CD4-positive, alpha-beta T cell (primary cell): Measurements from ENCODE around the gene ACOX3. TPM values are rescaled to one million over a fixed set of nuclear protein-coding genes. Genes with fewer than 3 reads are reported as not detected.

Experiments
- ATAC-seq: fragments of 200-7000 bp; cut with Tn5 transposase; one replicate; pipeline ENCODE4 v1.10.0; 2022; ENCODE audit warnings: mild to moderate bottlenecking; ENCODE audit not compliant: poor library complexity
- CTCF ChIA-PET: fragments of 350-600 bp; sonication (Branson Sonifier 250); formaldehyde crosslinking; loops from one replicate; lab custom pipeline; 2021; ENCODE audit warnings: antibody characterized with exemption, inconsistent platforms; lab: Charles Lee
- POLR2A ChIA-PET: fragments of 350-600 bp; sonication (Branson Sonifier 250); formaldehyde crosslinking; loops from one replicate; lab custom pipeline; 2021; ENCODE audit warnings: antibody characterized with exemption, inconsistent platforms; lab: Charles Lee
- DNase-seq, 14 experiments: peaks; one replicate each; pipeline ENCODE4 v3.0.0-alpha.2; 2013 to 2020; ENCODE audit warnings: mixed read lengths in 2 of 14
- H3K27ac ChIP-seq, 2 donors: one replicate each; pipeline versions ENCODE4 v1.5.1 to v1.7.0; 2013; ENCODE audit warnings: low read length in 2 of 2, low read depth in 1 of 2, mild to moderate bottlenecking in 1 of 2
- H3K27me3 ChIP-seq, 2 experiments: 1 replicate in 1 of 2; 2 replicates in 1 of 2; pipeline versions ENCODE4 v1.6.1 to v1.7.0; 2013; ENCODE audit warnings: low read length in 2 of 2, control low read depth in 1 of 2, mild to moderate bottlenecking in 1 of 2, moderate library complexity in 1 of 2; ENCODE audit not compliant: insufficient read depth in 2 of 2, control insufficient read depth in 1 of 2
- H3K36me3 ChIP-seq: one replicate; pipeline ENCODE4 v1.6.1; 2013; ENCODE audit warnings: low read length, control low read depth; ENCODE audit not compliant: insufficient read depth
- H3K4me1 ChIP-seq: one replicate; pipeline ENCODE4 v1.6.1; 2013; ENCODE audit warnings: low read length, control low read depth; ENCODE audit not compliant: insufficient read depth
- H3K4me3 ChIP-seq: one replicate; pipeline ENCODE4 v1.5.1; 2013; ENCODE audit warnings: mild to moderate bottlenecking, low read length, moderate library complexity
- H3K9me3 ChIP-seq, 2 experiments: 1 replicate in 1 of 2; 2 replicates in 1 of 2; pipeline versions ENCODE4 v1.6.1 to v1.7.0; 2013; ENCODE audit warnings: low read length in 2 of 2, mild to moderate bottlenecking in 2 of 2, control low read depth in 1 of 2, moderate library complexity in 1 of 2; ENCODE audit not compliant: control insufficient read depth in 1 of 2, insufficient read depth in 1 of 2
- H3K27ac Mint-ChIP-seq: one replicate; pipeline ENCODE4 v1.8.0; 2020; ENCODE audit warnings: mixed read lengths
- H3K27me3 Mint-ChIP-seq: one replicate; pipeline ENCODE4 v1.8.0; 2021; ENCODE audit warnings: mixed read lengths
- H3K36me3 Mint-ChIP-seq: one replicate; pipeline ENCODE4 v1.8.0; 2021; ENCODE audit warnings: low read depth, mixed read lengths
- H3K4me1 Mint-ChIP-seq: one replicate; pipeline ENCODE4 v1.8.0; 2021; ENCODE audit warnings: low read depth, mixed read lengths
- H3K4me3 Mint-ChIP-seq: one replicate; pipeline ENCODE4 v1.8.0; 2020; ENCODE audit warnings: mild to moderate bottlenecking, mixed read lengths
- H3K9me3 Mint-ChIP-seq: one replicate; pipeline ENCODE4 v1.8.0; 2020; ENCODE audit warnings: mixed read lengths
- intact Hi-C, 2 experiments: fragments of 100-400 bp; cut with DNase I in 1 of 2; cut with micrococcal nuclease in 1 of 2; formaldehyde crosslinking; loops; one replicate each; pipeline versions ENCODE4 v1.15.1 to v1.9.0; 2023 to 2025; cut with DNase I, micrococcal nuclease
- total RNA-seq, 174 experiments: library from RNA in 2 of 174; stranded (reverse) in 2 of 174; gene quantifications; one replicate each; pipeline ENCODE4 v1.2.3 and lab custom pipeline; 2021 to 2026
- TF ChIP-seq, protein P1 (sequence below): fragments of 200-600 bp; IDR thresholded peaks from one replicate; pipeline ENCODE4 v1.8.0; 2022; ENCODE audit warnings: antibody characterized with exemption, mild to moderate bottlenecking

The ACOX3 gene
- total RNA-seq, 2 experiments from 2014 or later = 4.9 to 6.1 TPM

DNA sequence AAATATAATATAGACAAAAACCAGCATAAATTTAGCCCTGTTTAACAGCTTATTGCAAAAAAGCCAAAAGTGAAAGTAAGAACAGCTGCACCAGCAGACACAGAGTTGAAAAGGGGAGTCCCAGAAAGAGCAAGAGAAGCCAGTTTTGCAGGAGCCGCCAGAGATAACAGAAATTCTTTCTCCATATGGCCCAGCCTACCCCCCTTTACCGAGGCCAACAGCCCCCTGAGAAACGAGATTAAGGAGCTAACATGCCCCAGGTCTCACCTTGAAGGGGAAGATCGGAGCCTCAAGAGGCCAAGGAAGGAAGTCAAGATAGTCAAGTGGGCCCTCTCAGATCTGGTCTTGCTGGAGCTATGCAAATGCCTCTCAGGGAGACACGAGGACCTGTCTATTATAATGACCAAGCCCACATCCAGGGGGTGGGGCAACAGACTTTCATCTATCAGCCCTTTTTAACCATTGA, 4.8 kb downstream of the ACOX3 start:
- H3K4me3 ChIP-seq = peak overlapping the region; percentile 57
- peaks cover 2% of the 10 kb centered on the region for H3K9me3 Mint-ChIP-seq
- peak overlapping the region; percentile 85 for H3K27ac Mint-ChIP-seq
- H3K27ac ChIP-seq = peak overlapping the region; percentile 62 to 82
- peaks cover 40% of the 10 kb centered on the region for H3K4me1 ChIP-seq
- ATAC-seq (peak; percentile 29), DNase-seq (peak in 8 of 14 experiments; percentile 5 to 58 (median 18))
- no peaks in the 10 kb centered on the region for H3K27me3 Mint-ChIP-seq
- peaks cover 62% of the 10 kb centered on the region for H3K4me1 Mint-ChIP-seq
- intact Hi-C loops = loop anchor here in 1 of 2 experiments (10.0 kb wide), 2 partner anchors 501 to 581 kb away; partner anchors contain the start of gene AFAP1
- POLR2A ChIA-PET = interaction anchor here (0.6 to 1.3 kb wide), 2 partner anchors 9 to 1795 kb away, joined by 3 read pairs; no protein-coding TSS in a partner anchor
- peaks cover 9% of the 10 kb centered on the region for H3K36me3 Mint-ChIP-seq
- H3K36me3 ChIP-seq = no peaks in the 10 kb centered on the region
- CTCF ChIA-PET = no interaction called here
- no peaks in the 10 kb centered on the region for H3K9me3 ChIP-seq
- H3K4me3 Mint-ChIP-seq = peak overlapping the region; percentile 82
- H3K27me3 ChIP-seq = no peaks in the 10 kb centered on the region
- TF ChIP-seq, protein P1, sequence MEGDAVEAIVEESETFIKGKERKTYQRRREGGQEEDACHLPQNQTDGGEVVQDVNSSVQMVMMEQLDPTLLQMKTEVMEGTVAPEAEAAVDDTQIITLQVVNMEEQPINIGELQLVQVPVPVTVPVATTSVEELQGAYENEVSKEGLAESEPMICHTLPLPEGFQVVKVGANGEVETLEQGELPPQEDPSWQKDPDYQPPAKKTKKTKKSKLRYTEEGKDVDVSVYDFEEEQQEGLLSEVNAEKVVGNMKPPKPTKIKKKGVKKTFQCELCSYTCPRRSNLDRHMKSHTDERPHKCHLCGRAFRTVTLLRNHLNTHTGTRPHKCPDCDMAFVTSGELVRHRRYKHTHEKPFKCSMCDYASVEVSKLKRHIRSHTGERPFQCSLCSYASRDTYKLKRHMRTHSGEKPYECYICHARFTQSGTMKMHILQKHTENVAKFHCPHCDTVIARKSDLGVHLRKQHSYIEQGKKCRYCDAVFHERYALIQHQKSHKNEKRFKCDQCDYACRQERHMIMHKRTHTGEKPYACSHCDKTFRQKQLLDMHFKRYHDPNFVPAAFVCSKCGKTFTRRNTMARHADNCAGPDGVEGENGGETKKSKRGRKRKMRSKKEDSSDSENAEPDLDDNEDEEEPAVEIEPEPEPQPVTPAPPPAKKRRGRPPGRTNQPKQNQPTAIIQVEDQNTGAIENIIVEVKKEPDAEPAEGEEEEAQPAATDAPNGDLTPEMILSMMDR = no peak

DNA sequence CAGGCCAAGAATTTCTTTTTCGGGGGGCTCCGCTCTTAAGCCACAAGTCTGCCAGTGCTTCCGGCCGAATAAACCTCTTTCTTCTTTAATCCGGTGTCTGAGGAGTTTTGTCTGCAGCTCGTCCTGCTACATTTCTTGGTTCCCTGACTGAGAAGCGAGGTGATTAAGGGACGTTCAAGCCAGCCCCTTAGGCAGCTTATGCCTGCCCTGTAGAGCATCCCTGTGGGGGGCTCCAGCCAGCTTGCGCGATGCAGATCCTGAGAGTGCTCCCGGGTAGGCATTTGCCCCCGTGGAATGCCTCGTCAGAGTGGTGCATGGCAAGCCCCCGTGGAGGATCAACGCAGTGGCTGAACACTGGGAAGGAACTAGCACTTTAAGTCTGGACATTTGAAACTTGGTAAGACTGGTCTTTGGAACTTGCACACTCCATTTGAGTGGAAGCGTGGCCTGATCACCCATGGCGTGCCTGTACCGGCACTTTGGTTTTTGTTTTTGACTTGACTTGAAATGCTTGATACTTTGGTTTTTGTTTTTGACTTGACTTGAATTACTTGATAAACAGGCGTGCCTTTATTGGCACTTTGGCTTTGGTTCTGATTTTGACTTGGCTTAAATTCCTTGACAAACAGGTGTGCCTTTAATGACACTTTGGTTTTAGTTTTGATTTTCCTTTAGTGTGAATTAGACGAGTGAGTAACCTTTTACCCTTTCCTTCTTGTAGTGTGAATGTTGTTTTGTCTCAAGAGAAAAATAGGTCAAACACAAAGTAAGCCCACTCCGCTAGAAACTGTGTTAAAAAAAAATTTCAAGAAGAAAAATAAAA, 6.1 kb downstream of the ACOX3 start:
- Histone ChIP-seq H3K27me3 (no peaks in the 10 kb centered on the region), H3K27ac (peak overlapping the region in 1 of 2 donors; percentile 62), H3K36me3 (no peaks in the 10 kb centered on the region), H3K9me3 (no peaks in the 10 kb centered on the region), H3K4me3 (no peak overlapping the region), H3K4me1 (peaks cover 33% of the 10 kb centered on the region)
- Mint-ChIP-seq H3K9me3 (no peaks in the 10 kb centered on the region), H3K27me3 (no peaks in the 10 kb centered on the region), H3K27ac (peak overlapping the region; percentile 85), H3K4me1 (peaks cover 50% of the 10 kb centered on the region), H3K36me3 (no peaks in the 10 kb centered on the region), H3K4me3 (peak overlapping the region; percentile 58)
- ATAC-seq (no peak), DNase-seq (peak in 1 of 14 experiments; percentile 9)
- ChIA-PET POLR2A (no interaction called here), CTCF (no interaction called here)
- intact Hi-C loops = loop anchor here in 1 of 2 experiments (10.0 kb wide), 2 partner anchors 500 to 580 kb away; partner anchors contain the start of gene AFAP1
- TF ChIP-seq, protein P1 = no peak

DNA sequence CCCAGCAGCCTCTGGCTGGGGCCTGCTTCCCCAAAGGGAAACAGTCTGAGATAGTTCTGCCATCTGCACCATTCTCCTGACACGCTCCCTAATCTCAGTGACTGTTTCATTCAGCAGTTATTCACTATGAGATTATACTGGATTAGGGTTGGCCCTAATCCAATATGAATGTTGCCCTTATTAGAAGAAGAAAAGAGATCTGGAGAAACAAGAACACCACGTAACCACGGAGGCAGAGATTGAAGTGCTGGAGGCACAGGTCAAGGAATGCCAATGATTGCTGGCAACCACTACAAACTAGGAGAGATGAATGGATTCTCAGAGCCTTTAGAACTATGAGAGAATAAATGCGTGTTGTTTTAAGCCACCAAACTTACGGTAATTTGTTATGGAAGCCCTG, 7.4 kb downstream of the ACOX3 start:
- Histone ChIP-seq H3K9me3 (no peaks in the 10 kb centered on the region), H3K4me1 (peaks cover 36% of the 10 kb centered on the region), H3K36me3 (no peaks in the 10 kb centered on the region), H3K4me3 (no peak overlapping the region), H3K27me3 (no peaks in the 10 kb centered on the region), H3K27ac (no peak overlapping the region)
- ChIA-PET CTCF (no interaction called here), POLR2A (no interaction called here)
- Mint-ChIP-seq H3K4me3 (no peak overlapping the region), H3K4me1 (peaks cover 50% of the 10 kb centered on the region), H3K27me3 (no peaks in the 10 kb centered on the region), H3K9me3 (no peaks in the 10 kb centered on the region), H3K27ac (peak overlapping the region; percentile 7), H3K36me3 (peaks cover 4% of the 10 kb centered on the region)
- no peak for ATAC-seq
- intact Hi-C loops = loop anchor here in 1 of 2 experiments (10.0 kb wide), 2 partner anchors 498 to 578 kb away; partner anchors contain the start of gene AFAP1
- DNase-seq = no peak
- TF ChIP-seq, protein P1 = no peak
